Stimulated activated CD8-positive, alpha-beta memory T cell treated with anti-CD3 and anti-CD28 coated beads, Interleukin-15, amount 100 ng/mL, for 4 hours (primary cell): Measurements from ENCODE around the gene IL24.

ENCODE experiments used
- DNase-seq, 2 donors: peaks; one replicate each; pipeline ENCODE4 v3.0.0-alpha.2; 2020; ENCODE audit warnings: low read depth in 2 of 2

Gene IL24

DNA sequence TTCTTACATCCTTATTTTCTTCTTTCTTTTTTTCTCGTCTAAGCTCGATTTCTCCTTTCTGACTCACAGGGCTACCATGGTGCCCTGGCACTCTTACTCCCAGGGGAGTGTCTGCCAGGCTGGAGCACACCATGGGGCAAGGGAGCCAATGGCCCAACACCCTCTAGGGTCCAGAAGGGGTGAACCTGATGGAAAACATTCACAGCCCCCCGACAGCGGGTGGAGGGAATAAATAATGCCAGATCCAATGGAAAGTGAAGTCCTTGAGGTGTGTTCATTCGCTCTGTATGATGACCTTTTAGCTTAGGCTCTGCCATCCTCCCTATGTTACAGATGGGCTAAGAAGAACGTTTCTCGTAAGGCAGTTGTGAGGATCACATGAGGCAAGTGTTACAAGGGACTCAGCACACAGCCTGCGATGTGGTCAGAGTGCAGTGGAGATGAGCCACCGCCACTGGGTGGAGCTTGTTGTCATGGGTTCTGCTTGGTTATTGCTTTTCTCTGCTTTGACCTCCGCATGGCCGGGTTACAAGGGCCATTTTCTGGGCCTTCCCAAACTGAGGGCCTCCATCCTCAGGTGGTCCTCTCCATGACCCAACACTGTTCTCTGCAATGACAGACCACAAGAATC is 28.0 kb downstream of the IL24 start:
- DNase-seq = no peak

DNA sequence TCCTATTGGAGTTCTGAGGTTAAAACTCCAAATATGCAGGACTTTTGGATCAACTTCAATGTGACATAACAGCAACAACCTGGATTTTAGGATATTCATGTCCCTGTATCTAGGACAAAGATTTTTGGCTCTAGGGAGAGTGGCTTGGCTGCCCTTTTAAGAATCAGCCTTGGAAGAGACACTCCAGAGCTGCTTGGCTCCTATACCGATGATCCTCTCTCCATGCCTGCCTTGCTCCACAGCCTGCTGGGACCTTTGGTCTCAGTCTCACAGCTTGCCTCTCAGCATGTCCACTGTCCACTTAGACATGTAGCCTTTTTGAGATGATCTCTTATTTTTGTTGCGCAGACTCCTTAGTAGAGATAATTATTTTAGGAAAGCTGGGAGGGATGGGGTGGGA is 29.0 kb downstream of the IL24 start:
- no peak for DNase-seq

DNA sequence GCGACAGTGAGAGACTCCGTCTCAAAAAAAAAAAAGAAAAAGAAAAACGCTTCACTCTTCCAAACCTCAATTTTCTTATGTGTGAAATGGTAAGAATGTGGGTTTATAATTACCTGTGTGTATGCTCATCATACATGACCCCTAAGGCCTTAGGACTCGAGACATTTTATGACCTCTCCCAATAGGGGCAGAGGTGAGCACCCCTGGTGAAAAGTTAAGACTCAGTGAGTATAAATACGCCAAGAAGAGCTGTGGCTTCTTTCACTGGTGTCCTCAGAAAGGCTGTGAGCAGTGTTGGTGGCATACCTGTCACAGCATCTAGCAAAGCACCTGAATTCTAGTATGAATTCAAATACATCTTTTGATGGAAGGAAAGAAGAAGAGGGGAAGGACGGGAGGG is 32.3 kb downstream of the IL24 start:
- no peak for DNase-seq

DNA sequence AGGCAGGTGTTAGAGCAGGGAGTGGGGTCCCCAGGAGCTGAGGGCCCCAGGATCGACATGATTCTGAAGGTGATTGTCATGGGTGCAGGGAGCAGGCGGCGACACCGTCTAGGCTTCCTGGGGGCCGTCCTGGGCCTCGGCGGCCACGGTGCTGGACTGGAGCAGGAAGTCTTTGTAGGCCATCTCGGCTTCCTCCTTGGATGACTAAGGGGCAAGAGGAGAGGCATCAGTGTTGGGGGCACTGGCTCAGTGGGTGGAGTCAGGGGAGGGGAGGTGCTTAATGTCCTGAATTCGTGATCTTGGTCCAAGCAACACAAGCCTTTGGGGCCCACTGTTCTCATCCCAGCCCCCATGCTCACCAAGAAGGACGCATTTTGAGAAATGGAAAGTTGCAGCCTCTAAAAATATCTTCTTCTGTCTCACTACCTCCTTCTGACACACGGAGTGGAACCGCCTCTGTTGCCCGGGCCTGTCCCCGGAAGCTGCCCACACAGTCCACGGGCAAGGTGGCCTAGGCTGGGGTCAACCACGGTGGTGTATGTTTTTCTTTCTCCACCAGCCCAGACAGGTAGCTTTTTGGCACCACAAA is 33.1 kb downstream of the IL24 start:
- DNase-seq = no peak

DNA sequence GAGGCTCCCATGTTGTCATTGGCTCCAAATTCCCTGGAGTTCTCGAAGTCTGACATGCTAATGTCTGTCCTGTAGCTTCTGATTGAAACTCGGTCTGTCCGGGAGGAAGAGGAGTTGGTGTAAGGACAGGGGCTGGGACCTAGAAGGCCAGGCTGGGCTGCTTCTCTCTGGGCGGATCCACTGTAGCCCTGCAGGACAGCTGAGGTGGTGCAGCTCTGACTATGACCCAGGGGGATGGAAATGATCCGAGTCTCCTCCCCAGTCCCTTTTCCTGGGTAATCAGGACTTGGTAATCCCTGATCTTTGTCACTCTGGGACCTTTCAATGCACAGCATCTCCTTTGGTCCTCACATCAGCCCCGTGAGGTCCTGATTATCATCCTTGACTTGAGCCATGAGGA is 34.5 kb downstream of the IL24 start:
- DNase-seq = no peak

DNA sequence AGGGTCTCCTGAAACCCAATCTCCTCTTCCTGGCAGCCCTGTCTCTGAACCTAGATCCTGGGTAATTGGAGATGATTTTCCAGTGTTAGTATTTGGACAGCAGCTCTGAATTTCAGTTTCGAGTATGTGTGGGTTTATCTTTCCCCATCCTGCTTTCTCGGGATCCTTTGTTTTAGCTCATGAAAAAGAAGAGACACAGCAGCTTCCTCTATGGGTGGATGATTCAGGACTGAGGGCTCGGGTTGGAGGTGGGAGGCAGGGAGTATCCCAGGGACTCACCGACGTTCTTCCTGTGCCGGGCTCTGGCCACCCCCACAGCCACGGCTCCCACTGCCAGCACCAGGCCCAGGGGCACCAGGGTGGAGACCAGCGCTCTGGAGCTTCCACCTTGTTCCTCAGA is 34.9 kb downstream of the IL24 start:
- no peak for DNase-seq

DNA sequence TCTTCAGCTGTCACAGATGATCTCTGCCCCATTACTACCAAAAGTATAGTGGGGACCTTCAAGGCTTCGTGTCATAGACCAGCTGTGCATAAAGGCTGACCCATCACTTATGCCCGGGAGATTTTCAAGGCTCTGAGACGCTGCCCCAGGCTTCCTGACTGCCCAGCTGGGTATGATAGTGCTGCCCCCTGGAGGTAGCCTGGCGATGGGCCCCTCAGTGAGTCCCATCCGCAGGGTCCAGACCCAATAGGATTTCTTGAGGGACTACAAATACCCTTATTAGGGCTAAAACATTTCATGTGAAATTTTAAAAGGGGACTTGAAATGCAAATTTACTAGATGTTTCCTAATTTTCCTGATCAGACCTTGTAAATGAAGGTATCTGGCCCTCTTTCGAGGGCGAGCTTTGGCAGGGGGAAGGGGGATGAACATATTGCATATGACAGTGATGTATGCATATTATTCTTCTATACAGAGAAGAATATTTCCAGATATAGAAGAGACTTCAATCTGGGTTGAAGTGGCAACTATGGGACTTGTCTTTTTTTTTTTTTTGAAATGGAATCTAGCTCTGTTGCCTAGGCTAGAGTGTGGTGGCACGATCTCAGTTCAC is 36.2 kb downstream of the IL24 start:
- no peak for DNase-seq

DNA sequence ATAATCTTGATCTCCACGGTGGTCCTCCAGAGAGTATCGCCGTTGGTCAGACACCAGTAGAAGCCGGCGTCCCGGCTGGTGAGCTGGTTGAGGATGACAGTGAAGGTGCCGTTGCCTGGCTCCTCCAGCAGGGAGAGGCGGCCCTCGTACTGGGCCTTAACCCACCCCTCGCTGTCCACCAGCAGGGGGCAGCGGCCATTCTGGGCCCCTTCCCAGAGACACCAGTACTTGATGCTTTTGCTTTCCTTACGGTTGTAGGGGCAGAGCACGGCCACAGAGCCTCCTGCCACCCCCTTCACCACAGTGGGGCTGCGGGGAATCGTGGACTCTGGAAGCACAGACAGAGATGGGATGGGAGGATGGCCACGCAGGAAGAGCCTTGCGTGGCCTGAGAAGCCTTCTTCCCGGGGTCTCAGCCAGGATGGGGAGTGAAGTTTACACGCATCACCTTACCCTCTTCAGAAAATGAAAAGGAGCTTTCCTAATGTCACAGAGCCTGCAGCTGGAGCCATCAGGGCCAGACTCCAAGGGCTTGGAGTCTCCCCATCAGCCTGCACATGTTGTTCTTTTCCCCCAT is 38.3 kb downstream of the IL24 start:
- no peak for DNase-seq

DNA sequence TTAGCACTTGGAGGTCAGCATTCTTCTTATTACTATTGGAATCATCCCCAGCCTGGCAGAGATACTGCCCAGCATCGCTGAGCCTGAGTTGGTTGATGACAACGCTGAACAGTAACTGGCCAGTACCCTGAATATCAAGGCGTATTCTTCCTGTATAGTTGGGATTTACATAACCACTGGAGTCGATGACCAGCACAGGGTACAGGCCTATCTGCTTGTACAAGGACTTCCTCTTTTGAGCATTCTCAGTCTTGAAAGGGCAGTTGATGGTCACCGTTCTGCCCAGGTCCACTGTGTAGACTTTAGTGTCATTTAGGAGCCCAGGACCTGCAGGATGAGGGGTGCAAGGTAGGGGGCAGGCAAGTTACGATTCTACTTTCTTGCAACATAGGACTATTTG is 40.2 kb downstream of the IL24 start:
- DNase-seq = no peak

DNA sequence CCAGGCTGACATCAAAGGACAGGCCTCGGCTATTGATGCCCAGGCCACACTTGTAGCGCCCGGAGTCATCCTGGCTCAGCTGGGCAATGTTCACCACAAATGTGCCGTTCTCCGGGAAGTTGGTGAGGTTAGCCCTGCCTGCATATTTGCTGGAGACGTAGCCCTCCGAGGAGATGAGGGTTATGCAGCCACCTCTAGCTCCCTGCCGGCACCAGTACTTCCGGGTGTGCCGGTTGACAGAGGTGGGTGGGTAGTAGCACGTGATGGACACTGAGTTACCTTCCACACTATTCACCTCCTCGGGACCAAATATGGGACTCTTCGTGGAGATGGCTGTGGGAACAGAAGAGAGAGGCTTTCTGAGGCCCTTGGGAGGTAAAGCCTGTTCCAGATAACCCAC is 41.9 kb downstream of the IL24 start:
- no peak for DNase-seq

DNA sequence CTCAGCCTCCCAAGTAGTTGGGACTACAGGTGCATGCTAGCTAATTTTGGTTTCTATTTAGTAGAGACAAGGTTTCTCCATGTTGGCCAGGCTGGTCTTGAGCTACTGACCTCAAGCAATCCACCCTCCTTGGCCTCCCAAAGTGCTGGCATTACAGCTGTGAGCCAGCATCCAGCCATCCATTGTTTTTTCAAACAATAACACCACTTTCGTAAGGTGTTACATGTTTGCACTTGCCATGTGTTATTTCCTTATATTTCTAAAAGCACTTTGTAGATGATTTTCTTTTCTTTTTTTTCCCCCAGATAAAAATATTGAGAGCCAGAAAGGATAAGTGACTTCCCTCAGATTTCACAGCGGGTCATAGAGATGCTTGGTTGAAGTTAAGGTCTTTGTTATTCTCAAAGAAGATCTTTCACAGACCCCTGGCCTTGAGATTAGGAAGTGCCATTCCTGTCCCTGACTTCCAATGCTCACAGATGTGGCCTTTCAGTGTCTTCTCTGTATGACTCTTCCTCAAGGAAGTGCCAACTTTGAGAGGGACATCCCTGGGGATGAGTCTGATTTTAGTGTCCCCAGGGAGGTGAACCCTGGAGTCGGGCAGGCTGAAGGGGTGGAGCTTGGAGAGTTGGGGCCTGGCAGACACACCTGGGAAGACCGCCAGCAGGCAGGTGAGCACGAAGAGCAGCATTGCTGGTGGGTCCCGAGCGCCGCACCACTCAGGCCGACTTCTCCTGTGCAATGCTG is 42.8 kb downstream of the IL24 start:
- no peak for DNase-seq

DNA sequence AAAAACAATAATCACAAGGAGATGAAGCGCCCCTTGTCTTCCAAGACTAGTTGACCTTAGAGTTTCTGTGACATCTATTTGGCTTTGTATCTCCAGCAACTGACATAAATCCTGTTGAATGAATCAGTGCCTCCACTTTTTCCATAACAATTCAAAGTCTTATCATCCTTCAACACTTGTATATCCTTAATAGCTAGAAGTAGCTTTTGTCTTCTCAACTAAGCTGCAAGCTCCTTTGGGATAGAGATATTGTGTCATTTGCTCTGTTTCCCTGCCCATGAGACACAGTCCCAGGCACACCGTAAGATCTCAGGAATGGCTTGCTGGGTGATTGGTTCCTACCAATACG is 43.3 kb downstream of the IL24 start:
- no peak for DNase-seq

DNA sequence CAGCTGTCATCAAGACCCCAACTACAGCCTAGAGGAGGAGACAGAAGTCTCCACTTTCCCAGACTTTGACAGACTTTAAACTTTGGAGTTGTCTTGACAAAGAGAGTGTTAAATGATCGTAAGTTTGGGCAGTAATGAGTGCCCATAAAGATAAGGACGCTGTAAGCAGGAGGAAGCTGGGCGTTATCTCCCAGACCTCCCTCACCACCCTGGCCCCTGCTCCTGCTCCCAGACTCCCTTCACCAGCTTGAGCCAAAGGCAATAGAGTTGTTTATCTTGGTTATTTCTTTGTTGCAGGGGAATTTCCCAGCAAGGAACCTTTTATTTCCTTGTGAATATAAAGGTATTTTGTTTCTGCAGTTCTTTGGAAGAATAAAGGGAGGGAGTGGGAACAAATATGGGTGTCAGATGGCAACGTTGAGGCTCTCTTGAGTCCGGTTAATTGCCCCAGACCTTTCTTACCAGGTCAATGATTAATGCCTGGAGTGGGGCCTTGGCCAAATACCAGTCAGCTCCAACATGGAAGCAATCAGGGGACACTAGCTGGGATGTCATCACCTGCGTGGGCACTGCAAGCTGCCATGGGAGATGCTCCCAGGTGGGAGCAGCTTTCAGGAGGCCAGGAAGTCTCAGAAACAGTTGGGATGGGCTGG is 44.6 kb downstream of the IL24 start:
- DNase-seq = no peak

DNA sequence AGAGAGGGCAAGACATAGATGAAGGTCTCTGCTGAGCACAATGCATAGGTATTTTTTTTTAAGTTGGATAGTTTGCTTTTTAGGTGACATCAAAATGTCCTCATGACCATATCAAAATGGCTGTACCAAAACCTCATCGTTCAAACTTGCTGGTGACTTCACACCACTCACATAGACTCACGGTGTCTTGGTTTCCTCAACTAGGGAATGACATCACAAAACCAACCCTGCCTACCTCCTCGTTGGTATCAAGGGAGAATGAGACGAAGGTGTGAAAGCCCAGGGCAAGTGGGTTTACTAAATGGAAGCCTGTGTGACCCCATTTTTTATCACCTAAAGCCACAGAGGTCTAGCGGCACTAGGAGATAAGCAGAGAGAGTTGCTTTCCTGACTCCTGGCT is 47.5 kb downstream of the IL24 start:
- DNase-seq = no peak

DNA sequence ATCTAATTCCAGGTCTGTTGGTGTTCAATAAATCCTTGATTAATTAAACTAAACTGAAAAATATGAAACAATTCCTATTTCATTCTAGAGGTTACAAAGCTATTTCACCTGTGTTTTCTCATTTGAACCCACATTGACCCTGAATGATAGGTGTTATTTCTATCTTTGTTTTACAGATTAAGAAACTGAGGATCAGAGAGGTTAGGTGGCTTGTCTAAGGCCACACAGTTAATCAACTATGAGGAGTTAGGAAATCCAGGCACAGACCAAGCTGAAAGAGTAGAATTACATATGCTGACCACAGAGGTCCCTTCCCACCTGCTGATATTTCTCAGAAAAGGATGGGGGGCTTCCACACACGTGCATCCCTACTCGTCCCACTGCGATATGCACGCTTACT is 48.5 kb downstream of the IL24 start:
- DNase-seq = no peak

DNA sequence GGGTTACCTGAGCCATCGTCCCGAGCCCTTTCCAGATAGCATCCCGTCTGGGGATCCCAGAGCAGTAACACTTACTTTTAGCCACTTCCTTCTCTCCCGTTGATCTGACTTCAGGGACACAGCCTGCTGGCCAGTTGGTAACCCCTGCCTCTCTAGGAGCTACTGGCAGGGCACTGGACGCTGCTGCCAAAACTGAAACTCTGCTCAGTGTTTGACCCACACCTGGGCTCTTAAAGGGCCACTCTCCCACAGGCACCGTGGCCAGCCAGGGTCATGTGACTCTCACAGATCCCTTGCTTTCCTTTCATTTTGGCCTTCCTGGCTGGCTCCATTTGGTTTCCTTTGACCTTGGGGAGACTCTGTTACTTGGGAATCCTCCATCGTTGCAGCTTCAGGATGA is 49.0 kb downstream of the IL24 start, which contains the start of gene PIGR:
PIGR (minus strand) TSS at position 206 of the 400 bp plus-strand sequence. CDS start 5,935 bp downstream, outside the sequence.
- no peak for DNase-seq

DNA sequence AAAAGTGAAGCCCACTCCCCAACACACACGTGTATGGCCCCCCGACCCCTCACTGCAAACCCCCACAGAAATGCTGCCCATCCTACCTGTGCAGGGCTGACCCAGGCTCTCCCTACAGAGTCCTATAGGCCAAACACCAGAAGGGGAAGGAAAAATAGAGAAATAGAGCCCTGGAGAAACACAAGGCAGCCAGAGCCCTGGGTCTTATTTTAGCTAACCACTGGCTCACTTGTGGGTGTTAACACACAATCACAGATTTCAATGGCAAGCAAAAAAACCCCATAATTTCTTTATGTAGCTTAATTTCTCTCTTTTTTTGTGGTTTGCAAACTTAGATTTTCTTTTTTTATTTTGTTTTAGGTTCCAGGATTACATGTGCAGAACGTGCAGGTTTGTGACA is 50.0 kb downstream of the IL24 start:
- no peak for DNase-seq

DNA sequence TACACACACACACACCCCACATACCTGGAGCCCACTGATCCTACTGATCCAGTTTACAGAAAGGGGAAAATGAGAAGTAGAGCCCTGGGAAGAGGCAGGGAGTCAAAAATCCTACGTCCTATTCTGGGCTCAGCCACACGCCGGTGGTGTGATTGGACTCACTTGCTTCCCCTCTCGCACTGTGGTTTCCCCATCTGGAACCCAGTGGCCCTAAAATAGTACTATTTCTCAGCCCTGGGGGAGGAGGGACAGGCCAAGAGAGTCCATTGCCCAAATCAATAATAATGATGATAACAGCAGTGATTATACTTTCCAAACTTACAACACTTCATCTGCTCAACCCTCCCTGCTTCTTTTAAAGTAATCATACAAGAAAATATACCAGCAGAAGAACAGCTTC is 52.0 kb downstream of the IL24 start:
- no peak for DNase-seq

DNA sequence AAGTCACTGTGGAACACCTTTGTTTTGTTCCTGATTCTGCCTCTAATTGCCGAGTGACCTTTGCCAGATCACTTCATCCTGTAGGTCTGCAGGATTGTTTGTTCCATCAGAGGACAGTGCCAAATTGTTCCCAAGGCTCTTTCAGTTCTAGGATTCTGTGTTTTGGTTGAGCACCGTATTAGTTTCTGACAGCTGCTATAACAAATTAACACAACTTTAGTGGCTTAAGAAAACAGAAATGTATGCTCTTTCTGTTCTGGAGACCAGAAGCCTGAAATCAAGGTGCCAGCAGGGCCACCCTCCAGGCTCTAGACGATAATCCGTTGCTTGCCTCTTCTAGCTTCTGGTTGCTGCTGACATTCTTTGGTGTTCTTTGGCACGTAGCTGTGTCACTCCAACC is 52.4 kb downstream of the IL24 start:
- no peak for DNase-seq

DNA sequence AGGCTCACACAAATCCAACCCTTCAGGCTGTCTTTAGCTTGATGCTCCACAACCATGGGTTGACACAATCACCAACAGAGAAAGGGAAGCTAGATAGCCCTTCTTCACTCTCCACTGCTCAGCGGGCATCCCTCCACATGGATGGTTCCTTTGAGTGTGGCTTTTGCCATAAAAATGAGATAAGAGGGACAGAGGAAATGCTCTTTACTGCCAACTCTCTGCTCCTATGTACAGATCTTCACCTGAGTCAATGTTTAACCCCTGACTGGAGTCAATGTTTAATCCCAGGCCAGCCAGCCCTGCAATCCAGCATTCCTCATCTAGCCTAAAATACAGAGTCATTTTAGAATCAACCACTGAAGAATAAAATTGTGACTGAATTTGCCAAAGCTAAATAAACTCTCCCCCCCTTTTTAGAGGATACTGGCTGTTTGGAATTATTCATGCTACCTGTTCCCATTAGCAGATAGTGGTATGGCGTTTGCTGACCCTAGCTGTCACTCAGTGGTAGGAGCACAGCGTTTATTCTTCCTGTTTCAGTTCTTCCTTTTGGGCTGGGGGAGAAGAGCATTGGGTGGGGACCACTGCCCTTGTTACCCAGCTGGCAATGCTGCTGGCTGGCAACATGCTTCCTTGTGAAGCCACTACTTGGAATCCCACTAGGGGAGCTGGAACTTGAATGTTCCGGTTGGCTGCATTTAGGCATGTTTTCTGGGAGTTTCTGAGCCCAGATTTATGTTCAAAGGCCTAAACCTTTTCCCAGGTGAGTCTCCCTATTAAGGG is 54.3 kb downstream of the IL24 start:
- DNase-seq = no peak

DNA sequence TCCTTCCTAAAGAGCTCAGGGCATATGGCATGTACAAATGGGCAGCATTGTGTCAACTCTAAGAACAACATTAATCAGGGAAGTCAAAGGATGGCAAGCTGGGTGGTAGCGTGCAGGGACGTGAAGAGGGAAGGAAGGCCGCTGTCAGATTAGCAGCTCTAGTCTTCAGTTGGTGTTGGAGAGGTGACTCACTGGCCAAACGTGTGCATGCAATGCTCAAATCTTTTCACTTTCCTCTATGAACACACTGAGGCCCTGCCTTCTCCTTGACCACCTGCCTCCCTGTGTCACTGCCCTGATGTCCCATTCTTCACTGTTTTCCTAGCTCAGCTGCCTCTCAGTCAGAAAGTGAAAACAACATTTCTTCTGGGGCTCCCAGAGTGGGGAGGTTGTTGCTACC is 54.9 kb downstream of the IL24 start:
- no peak for DNase-seq
